Activated naive CD8-positive, alpha-beta T cell treated with anti-CD3 and anti-CD28 coated beads, Interleukin-2, amount 10 ng/mL, durations not matched to agents 7 days and 5 days (primary cell): Measurements from ENCODE around the gene MTA1. TPM values are rescaled to one million over a fixed set of nuclear protein-coding genes. Genes with fewer than 3 reads are reported as not detected.

Experiments used
- ATAC-seq: fragments of 150-1000 bp; cut with Tn5 transposase; one replicate; pipeline ENCODE4 v1.10.0; 2021; ENCODE audit warnings: low read depth, moderate library complexity
- POLR2A ChIA-PET: fragments of 350-600 bp; sonication (Branson Sonifier 250); formaldehyde crosslinking; loops from one replicate; lab custom pipeline; 2021; ENCODE audit warnings: antibody characterized with exemption; lab: Charles Lee
- DNase-seq: peaks from one replicate; pipeline ENCODE4 v3.0.0; 2021
- H3K27ac Mint-ChIP-seq: one replicate; pipeline ENCODE4 v1.8.0; 2022; ENCODE audit warnings: mild to moderate bottlenecking, mixed read lengths
- H3K27me3 Mint-ChIP-seq: one replicate; pipeline ENCODE4 v1.8.0; 2022; ENCODE audit warnings: mild to moderate bottlenecking, moderate library complexity, mixed read lengths
- H3K36me3 Mint-ChIP-seq: one replicate; pipeline ENCODE4 v1.8.0; 2021; ENCODE audit warnings: mild to moderate bottlenecking, mixed read lengths
- H3K4me1 Mint-ChIP-seq: one replicate; pipeline ENCODE4 v1.8.0; 2021; ENCODE audit warnings: mixed read lengths
- H3K4me3 Mint-ChIP-seq: one replicate; pipeline ENCODE4 v1.8.0; 2022; ENCODE audit warnings: mild to moderate bottlenecking, moderate library complexity, mixed read lengths
- H3K9me3 Mint-ChIP-seq: one replicate; pipeline ENCODE4 v1.8.0; 2021; ENCODE audit warnings: mixed read lengths
- total RNA-seq, 2 experiments: library from RNA; stranded (reverse); gene quantifications; one replicate each; pipeline ENCODE4 v1.2.3, GENCODE V29; 2021

MTA1 gene
- total RNA-seq, 2 experiments from 2014 or later = 120 to 132 TPM

- H3K36me3 Mint-ChIP-seq = no peaks in the 10 kb centered on the region
- H3K4me3 Mint-ChIP-seq = no peak overlapping the region
- no peaks in the 10 kb centered on the region for H3K9me3 Mint-ChIP-seq
- ATAC-seq = no peak
- peaks cover 5% of the 10 kb centered on the region for H3K4me1 Mint-ChIP-seq
- no peak overlapping the region for H3K27ac Mint-ChIP-seq
- peak; percentile 17 for DNase-seq
- no peaks in the 10 kb centered on the region for H3K27me3 Mint-ChIP-seq
- POLR2A ChIA-PET = no interaction called here
Measured at GRCh38 chr14:105495990-105496830, 76.6 kb downstream of the MTA1 start.

- no peak overlapping the region for H3K27ac Mint-ChIP-seq
- DNase-seq = no peak
- POLR2A ChIA-PET = no interaction called here
- no peaks in the 10 kb centered on the region for H3K27me3 Mint-ChIP-seq
- H3K9me3 Mint-ChIP-seq = no peaks in the 10 kb centered on the region
- no peak overlapping the region for H3K4me3 Mint-ChIP-seq
- no peak for ATAC-seq
- peaks cover 1% of the 10 kb centered on the region for H3K4me1 Mint-ChIP-seq
- H3K36me3 Mint-ChIP-seq = no peaks in the 10 kb centered on the region
Measured at GRCh38 chr14:105496831-105497591, 77.4 kb downstream of the MTA1 start.

- POLR2A ChIA-PET = no interaction called here
- no peak overlapping the region for H3K27ac Mint-ChIP-seq
- H3K27me3 Mint-ChIP-seq = no peaks in the 10 kb centered on the region
- H3K4me1 Mint-ChIP-seq = no peaks in the 10 kb centered on the region
- DNase-seq (no peak), ATAC-seq (no peak)
- no peak overlapping the region for H3K4me3 Mint-ChIP-seq
- no peaks in the 10 kb centered on the region for H3K36me3 Mint-ChIP-seq
- no peaks in the 10 kb centered on the region for H3K9me3 Mint-ChIP-seq
Measured at GRCh38 chr14:105497671-105498429, 78.2 kb downstream of the MTA1 start.

- Mint-ChIP-seq H3K9me3 (no peaks in the 10 kb centered on the region), H3K27me3 (peaks cover 1% of the 10 kb centered on the region), H3K4me1 (no peaks in the 10 kb centered on the region), H3K36me3 (no peaks in the 10 kb centered on the region), H3K27ac (no peak overlapping the region), H3K4me3 (no peak overlapping the region)
- no peak for ATAC-seq
- no peak for DNase-seq
- POLR2A ChIA-PET = interaction anchor here (0.7 kb wide), 1 partner anchor 167 kb away, joined by 3 read pairs; no protein-coding TSS in a partner anchor
Measured at GRCh38 chr14:105498430-105499255, 79.0 kb downstream of the MTA1 start.

- POLR2A ChIA-PET = interaction anchor here (0.7 kb wide), 1 partner anchor 168 kb away, joined by 3 read pairs; no protein-coding TSS in a partner anchor
- Mint-ChIP-seq H3K27me3 (peaks cover 2% of the 10 kb centered on the region), H3K4me3 (no peak overlapping the region), H3K36me3 (no peaks in the 10 kb centered on the region), H3K4me1 (no peaks in the 10 kb centered on the region), H3K9me3 (no peaks in the 10 kb centered on the region), H3K27ac (no peak overlapping the region)
- DNase-seq (no peak), ATAC-seq (no peak)
Measured at GRCh38 chr14:105499256-105500035, 79.8 kb downstream of the MTA1 start.

GRCh38 chr14:105500036-105500725, 80.6 kb downstream of the MTA1 start:
- H3K27ac Mint-ChIP-seq = no peak overlapping the region
- peak; percentile 28 for DNase-seq
- no peaks in the 10 kb centered on the region for H3K4me1 Mint-ChIP-seq
- H3K4me3 Mint-ChIP-seq = no peak overlapping the region
- H3K27me3 Mint-ChIP-seq = peaks cover 2% of the 10 kb centered on the region
- ATAC-seq = no peak
- POLR2A ChIA-PET = interaction anchor here (2.0 kb wide), 1 partner anchor 9 kb away, joined by 7 read pairs; the partner anchor contains the start of gene TEDC1
- no peaks in the 10 kb centered on the region for H3K9me3 Mint-ChIP-seq
- H3K36me3 Mint-ChIP-seq = no peaks in the 10 kb centered on the region

- Mint-ChIP-seq H3K27ac (no peak overlapping the region), H3K27me3 (peaks cover 2% of the 10 kb centered on the region), H3K9me3 (no peaks in the 10 kb centered on the region), H3K4me3 (no peak overlapping the region), H3K36me3 (no peaks in the 10 kb centered on the region), H3K4me1 (no peaks in the 10 kb centered on the region)
- POLR2A ChIA-PET = interaction anchor here (2.0 kb wide), 1 partner anchor 9 kb away, joined by 7 read pairs; the partner anchor contains the start of gene TEDC1
- DNase-seq = peak; percentile 23
- no peak for ATAC-seq
Measured at GRCh38 chr14:105500726-105501101, 81.1 kb downstream of the MTA1 start.

GRCh38 chr14:105501504-105502291, 82.1 kb downstream of the MTA1 start:
- no peak for ATAC-seq
- no peak overlapping the region for H3K4me3 Mint-ChIP-seq
- DNase-seq = peak; percentile 17
- H3K36me3 Mint-ChIP-seq = no peaks in the 10 kb centered on the region
- no peak overlapping the region for H3K27ac Mint-ChIP-seq
- POLR2A ChIA-PET = interaction anchor here (2.0 kb wide), 1 partner anchor 10 kb away, joined by 7 read pairs; the partner anchor contains the start of gene TEDC1
- peaks cover 2% of the 10 kb centered on the region for H3K27me3 Mint-ChIP-seq
- no peaks in the 10 kb centered on the region for H3K9me3 Mint-ChIP-seq
- H3K4me1 Mint-ChIP-seq = no peaks in the 10 kb centered on the region

- POLR2A ChIA-PET = no interaction called here
- no peaks in the 10 kb centered on the region for H3K9me3 Mint-ChIP-seq
- DNase-seq (peak; percentile 20), ATAC-seq (no peak)
- no peak overlapping the region for H3K27ac Mint-ChIP-seq
- peaks cover 2% of the 10 kb centered on the region for H3K4me1 Mint-ChIP-seq
- H3K27me3 Mint-ChIP-seq = peaks cover 4% of the 10 kb centered on the region
- H3K36me3 Mint-ChIP-seq = no peaks in the 10 kb centered on the region
- H3K4me3 Mint-ChIP-seq = no peak overlapping the region
Measured at GRCh38 chr14:105502446-105503295, 83.0 kb downstream of the MTA1 start.

- POLR2A ChIA-PET = no interaction called here
- H3K9me3 Mint-ChIP-seq = no peaks in the 10 kb centered on the region
- peaks cover 6% of the 10 kb centered on the region for H3K4me1 Mint-ChIP-seq
- peaks cover 8% of the 10 kb centered on the region for H3K27me3 Mint-ChIP-seq
- no peak for ATAC-seq
- no peak overlapping the region for H3K4me3 Mint-ChIP-seq
- DNase-seq = peak; percentile 18
- no peaks in the 10 kb centered on the region for H3K36me3 Mint-ChIP-seq
- H3K27ac Mint-ChIP-seq = no peak overlapping the region
Measured at GRCh38 chr14:105503296-105503640, 83.6 kb downstream of the MTA1 start.
